H1 (cell line): ENCODE data around the gene P2RY13. TPM values are rescaled to one million over a fixed set of nuclear protein-coding genes. Genes with fewer than 3 reads are reported as not detected.

Experiments
- CTCF ChIA-PET: fragments of 300-600 bp; sonication (Branson Sonifier 250); formaldehyde crosslinking; loops from one replicate; lab custom pipeline; 2021; ENCODE audit not compliant: partially characterized antibody; lab: Charles Lee
- POLR2A ChIA-PET: fragments of 300-600 bp; sonication (Branson Sonifier 250); formaldehyde crosslinking; loops from one replicate; lab custom pipeline; 2021; ENCODE audit warnings: inconsistent platforms; ENCODE audit not compliant: partially characterized antibody; lab: Charles Lee
- DNase-seq, 2 experiments: peaks; one replicate each; pipeline versions ENCODE4 v3.0.0 to v3.0.0-alpha.2; 2010 to 2022; ENCODE audit warnings: low spot score in 2 of 2, low read depth in 1 of 2, mixed read lengths in 1 of 2
- FAIRE-seq: peaks from 2 replicates; lab custom pipeline; 2011; peaks lifted over from hg19 to GRCh38; lab: Jason Lieb, UNC
- H2AFZ ChIP-seq: 2 replicates; pipeline ENCODE4 v1.8.1; 2012; ENCODE audit warnings: low read length, inconsistent platforms
- H2AK5ac ChIP-seq: 2 replicates; pipeline ENCODE4 v1.6.1; 2013; ENCODE audit warnings: low read depth, low read length
- H2BK120ac ChIP-seq: replicated peaks from 2 replicates; pipeline ENCODE3; 2013; ENCODE audit warnings: low read depth, low read length, inconsistent platforms
- H2BK12ac ChIP-seq: 2 replicates; pipeline ENCODE4 v1.6.1; 2013; ENCODE audit warnings: low read depth, low read length
- H2BK15ac ChIP-seq: 2 replicates; pipeline ENCODE4 v1.6.1; 2013; ENCODE audit warnings: low read length
- H2BK20ac ChIP-seq: 2 replicates; pipeline ENCODE4 v1.6.1; 2013; ENCODE audit warnings: low read length
- H2BK5ac ChIP-seq: 2 replicates; pipeline ENCODE4 v1.6.1; 2013; ENCODE audit warnings: low read depth, low read length
- H3K14ac ChIP-seq: 2 replicates; pipeline ENCODE4 v1.6.1; 2013; ENCODE audit warnings: inconsistent platforms; ENCODE audit not compliant: insufficient read length
- H3K18ac ChIP-seq: 2 replicates; pipeline ENCODE4 v1.6.1; 2013; ENCODE audit warnings: low read length; ENCODE audit errors: extremely low read depth
- H3K23ac ChIP-seq: 2 replicates; pipeline ENCODE4 v1.6.1; 2013; ENCODE audit warnings: inconsistent platforms; ENCODE audit not compliant: insufficient read length
- H3K23me2 ChIP-seq: 2 replicates; pipeline ENCODE4 v1.6.1; 2013; ENCODE audit warnings: low read depth, low read length
- H3K27ac ChIP-seq: 2 replicates; pipeline ENCODE4 v1.6.1; 2011; ENCODE audit warnings: low read depth, low read length, inconsistent platforms
- H3K27me3 ChIP-seq, 4 experiments: replicated peaks in 1 of 4; 1 replicate in 1 of 4; 2 replicates in 3 of 4; pipeline versions ENCODE4 v1.6.1 to v1.8.1; 2011 to 2013; ENCODE audit warnings: low read length in 3 of 4, mild to moderate bottlenecking in 3 of 4, inconsistent platforms in 2 of 4, mixed read lengths in 2 of 4, moderate library complexity in 1 of 4; ENCODE audit not compliant: control insufficient read depth in 3 of 4, insufficient read depth in 3 of 4; ENCODE audit errors: extremely low read depth in 1 of 4
- H3K36me3 ChIP-seq, 4 experiments: 2 replicates each; pipeline versions ENCODE4 v1.6.1 to v1.8.1; 2011 to 2013; ENCODE audit warnings: mild to moderate bottlenecking in 4 of 4, low read length in 3 of 4, moderate library complexity in 2 of 4, control low read depth in 1 of 4, inconsistent platforms in 1 of 4; ENCODE audit not compliant: insufficient read depth in 4 of 4, control insufficient read depth in 2 of 4
- H3K4ac ChIP-seq: replicated peaks from 2 replicates; pipeline ENCODE3; 2013; ENCODE audit warnings: low read length, low read depth, mixed read lengths, inconsistent platforms; ENCODE audit not compliant: insufficient read length
- H3K4me1 ChIP-seq, 4 experiments: replicated peaks in 1 of 4; 1 replicate in 1 of 4; 2 replicates in 3 of 4; pipeline versions ENCODE4 v1.6.1 to v1.8.1; 2011 to 2013; ENCODE audit warnings: low read length in 3 of 4, inconsistent platforms in 2 of 4, mixed read lengths in 1 of 4; ENCODE audit not compliant: insufficient read depth in 4 of 4, control insufficient read depth in 3 of 4
- H3K4me2 ChIP-seq, 2 experiments: 2 replicates each; pipeline versions ENCODE4 v1.6.1 to v1.8.1; 2011 to 2013; ENCODE audit warnings: low read depth in 2 of 2, low read length in 2 of 2, control low read depth in 1 of 2, inconsistent platforms in 1 of 2, mild to moderate bottlenecking in 1 of 2; ENCODE audit not compliant: insufficient read depth in 1 of 2
- H3K4me3 ChIP-seq, 4 experiments: fragments of 200-600, 300-600 bp in 1 of 4; sonication (generic), shearing (Covaris generic), sonication (Bioruptor Twin) in 1 of 4; 2 replicates each; pipeline versions ENCODE4 v1.5.1 to v1.8.1; 2011 to 2016; ENCODE audit warnings: low read length in 4 of 4, low read depth in 3 of 4, control low read depth in 2 of 4, inconsistent platforms in 2 of 4, mild to moderate bottlenecking in 2 of 4, mixed read lengths in 1 of 4, moderate library complexity in 1 of 4; ENCODE audit not compliant: insufficient read depth in 2 of 4; ENCODE audit errors: extremely low read depth in 1 of 4
- H3K56ac ChIP-seq: replicated peaks from 2 replicates; pipeline ENCODE3; 2013; ENCODE audit warnings: low read depth, mild to moderate bottlenecking, mixed read lengths, low read length, inconsistent platforms; ENCODE audit not compliant: insufficient read length
- H3K79me1 ChIP-seq: 2 replicates; pipeline ENCODE4 v1.6.1; 2013; ENCODE audit warnings: low read depth, low read length, control low read depth
- H3K79me2 ChIP-seq, 2 experiments: 2 replicates each; pipeline versions ENCODE4 v1.6.1 to v1.8.1; 2012 to 2013; ENCODE audit warnings: low read length in 2 of 2, mild to moderate bottlenecking in 2 of 2, inconsistent platforms in 1 of 2; ENCODE audit not compliant: insufficient read depth in 2 of 2, control insufficient read depth in 1 of 2
- H3K9ac ChIP-seq, 4 experiments: replicated peaks in 1 of 4; 1 replicate in 1 of 4; 2 replicates in 3 of 4; pipeline versions ENCODE4 v1.6.1 to v1.8.1; 2011 to 2013; ENCODE audit warnings: low read depth in 3 of 4, low read length in 3 of 4, control low read depth in 2 of 4, mild to moderate bottlenecking in 2 of 4, moderate library complexity in 2 of 4, inconsistent platforms in 1 of 4; ENCODE audit errors: extremely low read depth in 1 of 4
- H3K9me3 ChIP-seq, 2 experiments: 2 replicates each; pipeline versions ENCODE4 v1.6.1 to v1.8.1; 2012 to 2013; ENCODE audit warnings: mild to moderate bottlenecking in 2 of 2, moderate library complexity in 2 of 2, control low read depth in 1 of 2, inconsistent platforms in 1 of 2, low read depth in 1 of 2, low read length in 1 of 2, mixed read lengths in 1 of 2; ENCODE audit not compliant: insufficient read depth in 2 of 2
- H4K20me1 ChIP-seq, 2 experiments: replicated peaks in 1 of 2; 2 replicates each; pipeline versions ENCODE3 to v1.8.1; 2011 to 2013; ENCODE audit warnings: inconsistent platforms in 2 of 2, low read length in 2 of 2, mild to moderate bottlenecking in 1 of 2; ENCODE audit not compliant: insufficient read depth in 2 of 2, control insufficient read depth in 1 of 2
- H4K5ac ChIP-seq: 2 replicates; pipeline ENCODE4 v1.6.1; 2013; ENCODE audit warnings: low read length, low read depth, mixed read lengths, inconsistent platforms; ENCODE audit not compliant: insufficient read length
- H4K8ac ChIP-seq: 2 replicates; pipeline ENCODE4 v1.8.0; 2013; ENCODE audit warnings: mild to moderate bottlenecking, moderate library complexity, low read length, inconsistent platforms; ENCODE audit not compliant: insufficient read depth; ENCODE audit errors: extremely low read depth
- H4K91ac ChIP-seq: replicated peaks from 2 replicates; pipeline ENCODE3; 2013; ENCODE audit warnings: low read length, mixed read lengths, inconsistent platforms; ENCODE audit not compliant: insufficient read length
- ASH2L ChIP-seq: fragments of 200-600, 300-600 bp; sonication (generic); IDR thresholded peaks from one replicate; pipeline ENCODE4 v1.7.1; 2017; ENCODE audit warnings: low read length
- CBX8 ChIP-seq: fragments of 300-800, 300-1000 bp; sonication (generic); IDR thresholded peaks from 2 replicates; pipeline ENCODE4 v1.7.1; 2016; ENCODE audit warnings: low read depth, low read length, borderline replicate concordance
- EP300 ChIP-seq, 2 experiments: IDR thresholded peaks; 1 replicate in 1 of 2; 2 replicates in 1 of 2; pipeline ENCODE4 v1.6.1; 2011 to 2012; ENCODE audit warnings: low read depth in 2 of 2, low read length in 2 of 2, mild to moderate bottlenecking in 2 of 2, borderline replicate concordance in 1 of 2, inconsistent platforms in 1 of 2, moderate library complexity in 1 of 2
- EZH2 ChIP-seq: fragments of 200-600 bp; sonication (generic); IDR thresholded peaks from 2 replicates; pipeline ENCODE4 v1.7.1; 2012; ENCODE audit warnings: low read depth, mild to moderate bottlenecking, moderate library complexity, low read length, inconsistent platforms; ENCODE audit not compliant: severe bottlenecking
- GTF2F1 ChIP-seq: IDR thresholded peaks from 2 replicates; pipeline ENCODE4 v1.6.1; 2012; ENCODE audit warnings: low read depth, low read length, improper control_type of control experiment, borderline replicate concordance
- KDM5A ChIP-seq: fragments of 200-600 bp; IDR thresholded peaks from 2 replicates; pipeline ENCODE4 v1.7.1; 2012; ENCODE audit warnings: mild to moderate bottlenecking, low read length, inconsistent platforms, mixed read lengths
- NRF1 ChIP-seq: IDR thresholded peaks from 2 replicates; pipeline ENCODE4 v1.6.1; 2011; ENCODE audit warnings: mild to moderate bottlenecking, low read depth, low read length, improper control_type of control experiment
- POLR2A ChIP-seq, 2 experiments: IDR thresholded peaks; 1 replicate in 1 of 2; 2 replicates in 1 of 2; pipeline ENCODE4 v1.6.1; 2011; ENCODE audit warnings: low read depth in 2 of 2, low read length in 2 of 2, mild to moderate bottlenecking in 2 of 2; ENCODE audit errors: control extremely low read depth in 1 of 2
- RFX5 ChIP-seq: IDR thresholded peaks from 2 replicates; pipeline ENCODE4 v1.6.1; 2011; ENCODE audit warnings: low read depth, low read length, improper control_type of control experiment, borderline replicate concordance
- SP4 ChIP-seq: IDR thresholded peaks from 2 replicates; pipeline ENCODE4 v1.6.1; 2012; ENCODE audit warnings: low read length, inconsistent platforms
- TAF1 ChIP-seq: IDR thresholded peaks from 2 replicates; pipeline ENCODE4 v1.6.1; 2011; ENCODE audit warnings: mild to moderate bottlenecking, low read depth, low read length
- TAF7 ChIP-seq: optimal IDR thresholded peaks from 2 replicates; pipeline ENCODE3; 2011; ENCODE audit warnings: low read depth, mild to moderate bottlenecking, inconsistent platforms, low read length, moderate library complexity, borderline replicate concordance
- TBP ChIP-seq: IDR thresholded peaks from 2 replicates; pipeline ENCODE4 v1.6.1; 2011; ENCODE audit warnings: low read depth, low read length, improper control_type of control experiment
- TEAD4 ChIP-seq: IDR thresholded peaks from 2 replicates; pipeline ENCODE4 v1.6.1; 2012; ENCODE audit warnings: low read depth, low read length, inconsistent platforms, mixed read lengths
- WGBS, 2 experiments: shearing (Covaris generic) in 1 of 2; methylation state at CpG; one replicate each; pipeline versions ENCODE4 v1.1.6 to v1.1.7; 2013 to 2015; ENCODE audit warnings: low lambda C conversion rate in 2 of 2, mixed read lengths in 2 of 2, inconsistent platforms in 1 of 2, low coverage in 1 of 2, missing lambda C conversion rate in 1 of 2; ENCODE audit not compliant: insufficient replicate concordance in 2 of 2, insufficient coverage in 1 of 2, insufficient read length in 1 of 2; ENCODE audit errors: extremely low coverage in 1 of 2, missing lambda C conversion rate in 1 of 2; 5-methylcytosine and 5-hydroxymethylcytosine counted together
- polyA plus RNA-seq, 7 experiments: library from polyadenylated mRNA; depleted of rRNA in 3 of 7; stranded (reverse) in 5 of 7; unstranded in 2 of 7; fragments of >200 nt in 5 of 7; fragments of 200-250 nt in 2 of 7; gene quantifications; 1 replicate in 5 of 7; 2 replicates in 1 of 7; 4 replicates in 1 of 7; pipeline versions ENCODE4 v1.2.1 to v1.2.3, GENCODE V29; 2011 to 2013; ENCODE audit warnings: missing spikeins in 2 of 7, mixed read lengths in 2 of 7
- total RNA-seq: library from RNA; stranded (reverse); fragmentation: NEBNext Ultra II Directional; extraction: Animal tissue kit (Norgen Biotek cat#: 25700); gene quantifications from 2 replicates; pipeline ENCODE4 v1.2.1, GENCODE V29; 2021

The P2RY13 gene
- total and polyA plus RNA-seq, 2 of the 8 experiments (the other 6 are each of a cell fraction or from before 2014, with no cell fraction given), result not detected

GRCh38 chr3:151289445-151289844 is 39.9 kb downstream of the P2RY13 start:
- WGBS, 2 experiments, result 67% methylated on average over 3 of the region's 3 CpGs; no CpG with 5 or more reads in 1 of the 2 experiments
- H3K36me3 ChIP-seq, result no peaks in the 10 kb centered on the region
- no peak overlapping the region for H3K23ac ChIP-seq
- H4K20me1 ChIP-seq, result no peaks in the 10 kb centered on the region
- no peak overlapping the region for H3K4ac ChIP-seq
- no peaks in the 10 kb centered on the region; a peak in 1 of 7 replicates for H3K4me1 ChIP-seq
- H3K79me1 ChIP-seq, result no peaks in the 10 kb centered on the region
- no peak overlapping the region for H4K91ac ChIP-seq
- H3K9me3 ChIP-seq, result no peaks in the 10 kb centered on the region
- FAIRE-seq (no peak), DNase-seq (no peak)
- ChIA-PET POLR2A (no interaction called here), CTCF (interaction anchor here (1.0 to 6.5 kb wide), 4 partner anchors 10 to 90 kb away, joined by 3 to 60 read pairs (median 4); no protein-coding TSS in a partner anchor)
- no peak overlapping the region for H4K5ac ChIP-seq
- H3K27me3 ChIP-seq, result no peaks in the 10 kb centered on the region
- no peak overlapping the region for H2BK15ac ChIP-seq
- H2BK120ac ChIP-seq, result no peak overlapping the region
- H2BK5ac ChIP-seq, result no peak overlapping the region
- H3K79me2 ChIP-seq, result no peaks in the 10 kb centered on the region
- no peak overlapping the region for H3K4me3 ChIP-seq
- no peak overlapping the region for H2AFZ ChIP-seq
- no peak overlapping the region for H2BK12ac ChIP-seq
- H3K9ac ChIP-seq, result no peak overlapping the region
- H3K4me2 ChIP-seq, result no peak overlapping the region
- H3K18ac ChIP-seq, result no peak overlapping the region
- no peak overlapping the region for H2BK20ac ChIP-seq
- H3K27ac ChIP-seq, result no peak overlapping the region
- H3K14ac ChIP-seq, result no peak overlapping the region
- H3K56ac ChIP-seq, result no peak overlapping the region
- no peak overlapping the region for H2AK5ac ChIP-seq
- H4K8ac ChIP-seq, result no peak overlapping the region
- H3K23me2 ChIP-seq, result no peaks in the 10 kb centered on the region
- TF ChIP-seq TAF1, result no peak
- TF ChIP-seq TEAD4, result no peak
- TF ChIP-seq NRF1, result no peak
- TF ChIP-seq TAF7, result no peak
- TF ChIP-seq EP300 (IDR thresholded peaks at IDR 0.05; ENCODE audit: borderline replicate concordance in 1 of 2, low read depth in 2 of 2, low read length in 2 of 2), result no peak
- TF ChIP-seq GTF2F1, result no peak
- no peak for TF ChIP-seq SP4
- no peak for TF ChIP-seq KDM5A
- TF ChIP-seq POLR2A (IDR thresholded peaks at IDR 0.05; ENCODE audit: control extremely low read depth in 1 of 2, low read depth in 2 of 2, low read length in 2 of 2), result no peak
- TF ChIP-seq ASH2L, result no peak
- no peak for TF ChIP-seq TBP
- no peak for TF ChIP-seq RFX5
- TF ChIP-seq EZH2, result no peak
- no peak for TF ChIP-seq CBX8
